PC-9 (cell line): ENCODE data around the gene NPTXR. TPM values are rescaled to one million over a fixed set of nuclear protein-coding genes. Genes with fewer than 3 reads are reported as not detected.

Experiments
- BruUV-seq: library from RNA; stranded (reverse); fragments of 400-500 nt; replicated peaks from 2 replicates; lab custom pipeline; 2021; lab: Mats Ljungman, UMichigan
- CTCF ChIA-PET: fragments of 300-600 bp; sonication (Branson Sonifier 250); formaldehyde crosslinking; loops from one replicate; lab custom pipeline; 2022; ENCODE audit warnings: antibody characterized with exemption; lab: Charles Lee
- POLR2A ChIA-PET: fragments of 300-600 bp; sonication (Branson Sonifier 250); formaldehyde crosslinking; loops from one replicate; lab custom pipeline; 2022; ENCODE audit warnings: antibody characterized with exemption; ENCODE audit not compliant: unreplicated experiment; lab: Charles Lee
- DNase-seq, 2 experiments: peaks; one replicate each; pipeline versions ENCODE4 v3.0.0 to v3.0.0-alpha.2; 2015 to 2022; ENCODE audit warnings: mixed read lengths in 1 of 2
- H2AFZ ChIP-seq: fragments of 200-600 bp; sonication (generic); 2 replicates; pipeline ENCODE4 v1.8.1; 2017; ENCODE audit warnings: antibody characterized with exemption
- H3F3A ChIP-seq: fragments of 200-600 bp; sonication (generic); 2 replicates; pipeline ENCODE4 v1.8.1; 2017; ENCODE audit warnings: antibody characterized with exemption, mild to moderate bottlenecking, low read depth; ENCODE audit not compliant: insufficient read depth
- H3K27ac ChIP-seq: fragments of 200-600 bp; sonication (generic); 2 replicates; pipeline ENCODE4 v1.6.1; 2016; ENCODE audit warnings: mixed run types
- H3K27me3 ChIP-seq: fragments of 200-600 bp; sonication (generic); 2 replicates; pipeline ENCODE4 v1.6.1; 2016; ENCODE audit warnings: low read depth, mixed run types; ENCODE audit not compliant: insufficient read depth
- H3K36me3 ChIP-seq: fragments of 200-600 bp; sonication (generic); 2 replicates; pipeline ENCODE4 v1.6.1; 2016; ENCODE audit warnings: low read depth, mixed run types
- H3K4me1 ChIP-seq: fragments of 200-600 bp; sonication (generic); replicated peaks from 2 replicates; pipeline ENCODE4 v1.6.1; 2016; ENCODE audit warnings: mixed run types; ENCODE audit not compliant: insufficient read depth
- H3K4me2 ChIP-seq: fragments of 200-600 bp; sonication (generic); 2 replicates; pipeline ENCODE4 v1.6.1; 2017; ENCODE audit warnings: mixed run types
- H3K4me3 ChIP-seq: fragments of 200-600 bp; sonication (generic); 2 replicates; pipeline ENCODE4 v1.6.1; 2016; ENCODE audit warnings: mixed run types
- H3K79me2 ChIP-seq: fragments of 200-600 bp; sonication (generic); 2 replicates; pipeline ENCODE4 v1.6.1; 2017; ENCODE audit warnings: low read depth, mixed run types
- H3K9me2 ChIP-seq: fragments of 200-600 bp; sonication (generic); 2 replicates; pipeline ENCODE4 v1.8.1; 2017; ENCODE audit warnings: mild to moderate bottlenecking; ENCODE audit not compliant: insufficient read depth
- H3K9me3 ChIP-seq: fragments of 200-600 bp; sonication (generic); 2 replicates; pipeline ENCODE4 v1.8.1; 2016; ENCODE audit warnings: low read depth; ENCODE audit not compliant: insufficient read depth
- H4K20me1 ChIP-seq: fragments of 200-600 bp; sonication (generic); 2 replicates; pipeline ENCODE4 v1.8.1; 2017; ENCODE audit not compliant: insufficient read depth
- CTCF ChIP-seq: fragments of 200-600 bp; sonication (generic); conservative IDR thresholded peaks from 2 replicates; pipeline ENCODE4 v1.6.1; 2017; ENCODE audit warnings: mixed run types, antibody characterized with exemption, mild to moderate bottlenecking, moderate library complexity
- EZH2 ChIP-seq: fragments of 200-600 bp; sonication (generic); IDR thresholded peaks from 2 replicates; pipeline ENCODE4 v1.8.0; 2017; ENCODE audit warnings: antibody characterized with exemption, low read depth
- intact Hi-C: fragments of 100-400 bp; cut with micrococcal nuclease; formaldehyde crosslinking; loops from one replicate; pipeline ENCODE4 v1.10.0; 2022; ENCODE audit not compliant: unreplicated experiment
- total RNA-seq: library from RNA; stranded (reverse); gene quantifications from 2 replicates; pipeline ENCODE4 v1.2.3, GENCODE V29; 2021

Gene NPTXR
- total RNA-seq, 1 experiment from 2014 or later, result 14.7 TPM

- no peaks in the 10 kb centered on the region for H4K20me1 ChIP-seq
- no peaks in the 10 kb centered on the region; the same call in 1 of the 2 replicates for H3K27me3 ChIP-seq
- ChIA-PET POLR2A (no interaction called here), CTCF (interaction anchor here (0.5 kb wide), 1 partner anchor 366 kb away, joined by 8 read pairs; no protein-coding TSS in a partner anchor)
- no peak overlapping the region for H3K27ac ChIP-seq
- peaks cover 36% of the 10 kb centered on the region; the same call in 1 of the 2 replicates for H3F3A ChIP-seq
- no peaks in the 10 kb centered on the region for H3K9me3 ChIP-seq
- TF ChIP-seq EZH2, result no peak
- no peak for TF ChIP-seq CTCF
- H3K4me2 ChIP-seq, result no peak overlapping the region
- no peaks in the 10 kb centered on the region for H3K79me2 ChIP-seq
- H2AFZ ChIP-seq, result no peak overlapping the region
- H3K4me1 ChIP-seq, result peaks cover 14% of the 10 kb centered on the region
- BruUV-seq, result no TSS peak
- H3K4me3 ChIP-seq, result no peak overlapping the region
- no peak for DNase-seq
- intact Hi-C loops, result no loop called here
- no peaks in the 10 kb centered on the region for H3K9me2 ChIP-seq
- H3K36me3 ChIP-seq, result no peaks in the 10 kb centered on the region
Measured at GRCh38 chr22:38849811-38850210, 6.0 kb upstream of the NPTXR start.

- no peaks in the 10 kb centered on the region for H3K36me3 ChIP-seq
- peaks cover 37% of the 10 kb centered on the region; the same call in 1 of the 2 replicates for H3F3A ChIP-seq
- H3K27ac ChIP-seq, result no peak overlapping the region
- TF ChIP-seq CTCF (no peak), EZH2 (no peak)
- no peak overlapping the region for H3K4me3 ChIP-seq
- H3K79me2 ChIP-seq, result no peaks in the 10 kb centered on the region
- H2AFZ ChIP-seq, result no peak overlapping the region
- no TSS peak for BruUV-seq
- peaks cover 27% of the 10 kb centered on the region for H3K4me1 ChIP-seq
- DNase-seq, result no peak
- no peaks in the 10 kb centered on the region; the same call in 1 of the 2 replicates for H3K27me3 ChIP-seq
- ChIA-PET POLR2A (no interaction called here), CTCF (interaction anchor here (0.6 to 0.7 kb wide), 2 partner anchors 75 to 124 kb away, joined by 3 to 4 read pairs; no protein-coding TSS in a partner anchor)
- no peaks in the 10 kb centered on the region for H4K20me1 ChIP-seq
- no peak overlapping the region for H3K4me2 ChIP-seq
- no peaks in the 10 kb centered on the region for H3K9me3 ChIP-seq
- H3K9me2 ChIP-seq, result no peaks in the 10 kb centered on the region
- intact Hi-C loops, result no loop called here
Measured at GRCh38 chr22:38846412-38846811, 2.6 kb upstream of the NPTXR start.

- Histone ChIP-seq H3F3A (peaks cover 32% of the 10 kb centered on the region; the same call in 1 of the 2 replicates), H3K4me1 (peaks cover 24% of the 10 kb centered on the region), H3K4me3 (no peak overlapping the region), H3K27me3 (no peaks in the 10 kb centered on the region; the same call in 1 of the 2 replicates), H2AFZ (no peak overlapping the region), H3K9me3 (no peaks in the 10 kb centered on the region), H3K9me2 (no peaks in the 10 kb centered on the region), H3K79me2 (no peaks in the 10 kb centered on the region), H3K36me3 (no peaks in the 10 kb centered on the region), H3K4me2 (no peak overlapping the region), H4K20me1 (no peaks in the 10 kb centered on the region), H3K27ac (no peak overlapping the region)
- intact Hi-C loops, result no loop called here
- no peak for TF ChIP-seq CTCF
- no peak for TF ChIP-seq EZH2
- BruUV-seq, result no TSS peak
- POLR2A ChIA-PET, result no interaction called here
- no peak for DNase-seq
- CTCF ChIA-PET, result no interaction called here
Measured at GRCh38 chr22:38845004-38845740, 1.3 kb upstream of the NPTXR start.
